HG03196 (cell line): Measurements from ENCODE around the gene STXBP6.

Experiments
- ATAC-seq: cut with Tn5 transposase; IDR thresholded peaks from one replicate; pipeline ENCODE4 v1.9.1; 2021; ENCODE audit not compliant: unreplicated experiment

Gene STXBP6

DNA sequence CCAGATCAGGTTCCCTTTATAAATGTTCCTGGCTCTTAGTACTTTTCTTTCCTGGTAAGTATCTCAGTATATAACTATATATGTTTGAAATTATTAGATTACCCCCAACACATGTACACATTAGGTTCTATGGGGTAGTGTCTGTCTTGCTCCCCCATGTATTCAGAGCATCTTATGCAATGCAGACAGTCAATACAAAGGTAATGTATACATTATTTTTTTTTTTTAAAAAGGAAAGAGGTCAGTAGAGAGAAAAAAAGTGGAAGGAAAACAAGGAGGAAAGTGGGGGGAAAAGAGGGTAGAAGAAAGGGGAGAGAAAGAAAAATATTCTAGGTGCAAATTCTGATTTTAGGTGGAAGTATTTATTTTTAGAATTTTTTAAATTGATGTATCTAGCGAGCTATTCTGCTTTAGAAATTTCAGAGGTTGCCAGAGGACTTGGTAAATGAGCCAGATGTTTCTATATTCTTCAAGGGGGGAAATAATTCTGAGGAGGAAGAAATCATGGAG, 157.9 kb downstream of the STXBP6 start:
- ATAC-seq = no peak

DNA sequence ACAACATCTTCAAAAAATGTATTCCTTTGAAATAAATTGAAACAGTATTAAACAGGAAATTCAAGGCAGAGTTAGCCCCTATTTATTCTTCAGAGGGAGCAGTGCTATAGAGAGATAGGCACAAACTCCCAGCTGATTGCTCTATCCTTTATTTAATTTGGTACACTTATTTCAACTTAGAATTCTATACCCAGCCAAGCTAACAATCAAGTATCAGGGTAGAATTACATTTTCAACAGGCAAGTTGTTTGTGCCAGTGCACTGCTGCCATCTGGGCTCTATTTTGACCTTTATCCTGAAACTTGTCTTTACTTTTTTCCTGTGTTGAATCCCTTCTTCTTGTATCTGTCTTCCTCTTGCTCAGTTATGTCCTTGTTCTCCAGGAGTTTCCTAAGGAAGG, 159.2 kb downstream of the STXBP6 start:
- ATAC-seq = no peak

DNA sequence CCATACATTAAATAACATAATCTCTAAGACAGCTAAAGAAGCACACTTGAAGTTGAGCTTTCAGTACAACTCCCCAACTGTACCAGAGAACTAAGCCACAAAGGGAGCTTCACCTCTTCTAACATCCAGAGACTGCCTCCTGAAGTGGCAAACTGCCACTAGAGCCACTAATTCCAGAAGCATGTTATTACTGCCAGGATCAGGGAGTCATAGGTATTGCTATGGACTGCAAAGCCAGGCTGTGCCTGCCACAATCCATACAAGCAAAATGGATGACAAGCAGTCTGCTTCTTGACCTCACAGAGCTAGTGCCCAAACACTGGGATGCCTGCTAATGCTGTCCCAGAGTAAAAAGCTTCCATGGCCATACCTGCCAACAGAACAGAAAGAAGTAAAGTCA, 160.1 kb downstream of the STXBP6 start:
- no peak for ATAC-seq

DNA sequence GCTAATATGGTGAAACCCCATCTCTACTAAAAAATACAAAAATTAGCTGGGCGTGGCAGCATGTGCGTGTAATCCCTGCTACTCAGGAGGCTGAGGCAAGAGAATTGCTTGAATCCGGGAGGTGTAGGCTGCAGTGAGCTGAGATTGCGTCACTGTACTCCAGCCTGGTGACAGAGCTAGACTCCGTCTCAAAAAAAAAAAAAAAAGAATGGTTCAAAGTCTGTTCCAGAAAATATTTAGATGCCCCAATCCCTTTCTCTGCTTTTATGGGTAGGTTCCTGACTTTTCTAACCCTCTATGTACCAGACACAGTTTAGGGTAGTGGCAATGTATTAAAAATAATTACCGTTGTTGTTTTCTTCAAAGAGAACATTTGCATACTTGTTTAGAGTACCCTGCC, 161.4 kb downstream of the STXBP6 start:
- ATAC-seq = no peak

DNA sequence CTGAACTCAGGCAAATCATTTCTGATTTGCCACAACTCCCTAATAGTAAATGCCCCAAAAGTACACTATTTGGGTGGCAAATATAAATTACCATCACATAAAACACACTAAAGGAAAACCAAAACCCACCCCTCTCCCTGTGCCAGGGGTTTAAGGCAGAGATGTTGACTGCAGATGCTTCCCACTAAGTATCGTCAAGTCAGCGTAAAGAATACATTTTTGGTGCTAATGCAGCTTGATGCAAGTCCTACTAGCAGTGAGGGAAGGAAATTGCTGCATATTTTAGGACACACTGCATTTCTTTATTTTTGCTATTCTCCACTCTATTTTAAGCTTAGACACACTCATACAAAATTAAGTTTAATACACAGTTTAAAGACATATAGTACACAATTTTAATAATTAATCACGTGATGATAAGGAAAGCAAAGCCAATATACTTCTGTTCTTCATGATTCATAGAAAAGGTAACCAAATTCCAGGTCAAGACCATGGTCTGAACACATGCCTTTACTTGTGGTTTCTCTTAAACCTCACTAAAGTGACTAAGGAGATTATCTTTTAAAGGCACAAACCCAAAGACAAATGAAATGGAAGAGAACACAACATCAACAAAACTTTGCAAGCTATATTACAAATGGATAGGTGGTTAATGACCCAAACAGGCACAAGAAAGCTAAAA, 162.2 kb downstream of the STXBP6 start:
- ATAC-seq = no peak

DNA sequence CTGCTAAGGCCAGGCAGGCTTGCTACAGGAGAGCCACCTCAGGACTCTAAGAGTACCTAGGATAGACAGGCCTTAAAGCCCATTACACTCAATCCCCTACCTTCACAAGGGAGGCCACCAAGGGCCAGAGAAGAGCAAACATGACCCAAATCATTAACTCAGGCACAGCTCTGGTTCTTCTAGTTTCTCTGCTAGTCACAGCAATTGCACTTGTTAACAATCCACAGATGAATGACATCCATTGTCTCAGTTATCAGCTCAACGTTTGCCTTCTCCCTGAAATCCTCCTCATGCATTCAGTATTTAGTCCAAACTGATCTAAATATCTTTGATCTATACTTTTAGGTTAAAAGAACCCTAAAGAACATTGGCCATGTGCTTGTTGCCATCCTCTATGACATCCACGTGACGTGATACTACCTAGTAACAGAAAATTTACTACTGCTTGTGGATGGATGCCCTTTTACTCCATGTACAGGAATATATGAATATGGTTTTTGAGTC, 164.5 kb downstream of the STXBP6 start:
- ATAC-seq = no peak

DNA sequence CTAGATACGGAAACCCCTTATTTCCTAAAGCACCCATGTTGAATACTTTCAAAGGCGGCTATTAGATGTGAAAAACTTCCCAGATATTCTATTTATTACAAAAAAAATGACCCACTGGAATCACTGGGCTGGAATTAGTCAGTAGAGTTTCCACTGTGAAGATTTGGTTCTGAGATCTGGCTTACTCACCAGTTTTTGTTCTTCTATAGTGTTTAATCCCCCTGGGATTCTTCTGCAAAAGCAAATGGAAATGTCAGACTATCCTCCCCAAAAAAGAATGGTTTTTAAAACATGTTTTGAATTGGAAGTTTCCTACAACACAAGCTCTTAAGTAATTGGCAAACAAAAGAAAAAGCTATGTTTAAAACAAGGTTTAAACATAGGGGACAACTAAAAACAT, 166.4 kb downstream of the STXBP6 start:
- ATAC-seq = no peak

DNA sequence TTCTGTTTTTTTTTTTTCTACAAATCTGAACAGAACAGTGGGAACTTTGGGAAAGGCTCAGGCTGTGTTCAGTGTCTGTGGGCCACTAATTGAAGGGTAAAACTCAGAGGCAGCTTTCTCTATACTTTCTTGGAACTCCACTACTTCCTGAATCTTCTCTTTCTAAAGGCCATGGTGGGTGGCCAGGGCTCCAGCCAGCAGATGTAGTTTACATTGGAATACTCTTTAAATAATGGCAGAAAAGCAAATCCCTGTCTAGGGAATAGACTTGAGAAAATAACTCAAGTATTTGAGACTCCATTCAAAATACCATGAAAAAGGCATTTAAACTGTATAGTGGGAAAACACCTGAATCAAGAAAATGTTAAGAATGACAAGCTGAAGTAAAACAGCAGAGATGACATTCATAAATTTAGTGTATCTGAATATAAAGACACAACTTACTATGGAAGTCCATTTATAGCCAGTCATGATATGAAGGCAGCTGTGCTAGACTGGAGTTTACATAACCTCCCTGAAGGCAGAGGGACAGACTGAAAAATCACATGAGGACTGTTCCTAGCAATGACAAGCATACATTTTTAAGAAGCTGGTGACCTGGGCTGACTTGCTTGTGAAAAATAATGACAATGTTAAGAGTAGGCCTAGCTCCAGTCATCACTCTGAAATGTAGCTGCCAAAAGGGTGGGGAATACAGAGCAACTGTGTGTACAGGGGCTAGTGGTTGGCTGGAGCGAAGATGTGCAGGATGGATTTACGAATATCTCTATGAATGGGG, 168.6 kb downstream of the STXBP6 start:
- no peak for ATAC-seq

DNA sequence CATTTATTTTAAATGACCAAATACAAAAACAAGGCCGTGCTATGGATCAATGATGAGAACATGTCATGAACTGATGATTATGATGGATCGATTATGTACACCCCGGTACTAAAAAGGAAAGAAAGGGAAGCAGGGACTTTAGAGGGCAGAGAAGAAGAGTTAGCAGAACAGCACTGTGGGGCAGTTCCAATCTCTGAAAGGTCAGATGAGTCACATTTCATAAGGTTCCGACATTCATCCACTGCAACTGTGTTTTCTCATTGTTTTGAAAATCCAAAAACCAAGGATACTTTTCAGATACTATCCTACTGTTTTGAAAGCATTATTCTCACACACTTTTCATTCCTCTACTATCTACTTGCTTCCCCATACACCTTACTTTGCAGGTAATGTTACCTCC, 169.3 kb downstream of the STXBP6 start:
- ATAC-seq = no peak

DNA sequence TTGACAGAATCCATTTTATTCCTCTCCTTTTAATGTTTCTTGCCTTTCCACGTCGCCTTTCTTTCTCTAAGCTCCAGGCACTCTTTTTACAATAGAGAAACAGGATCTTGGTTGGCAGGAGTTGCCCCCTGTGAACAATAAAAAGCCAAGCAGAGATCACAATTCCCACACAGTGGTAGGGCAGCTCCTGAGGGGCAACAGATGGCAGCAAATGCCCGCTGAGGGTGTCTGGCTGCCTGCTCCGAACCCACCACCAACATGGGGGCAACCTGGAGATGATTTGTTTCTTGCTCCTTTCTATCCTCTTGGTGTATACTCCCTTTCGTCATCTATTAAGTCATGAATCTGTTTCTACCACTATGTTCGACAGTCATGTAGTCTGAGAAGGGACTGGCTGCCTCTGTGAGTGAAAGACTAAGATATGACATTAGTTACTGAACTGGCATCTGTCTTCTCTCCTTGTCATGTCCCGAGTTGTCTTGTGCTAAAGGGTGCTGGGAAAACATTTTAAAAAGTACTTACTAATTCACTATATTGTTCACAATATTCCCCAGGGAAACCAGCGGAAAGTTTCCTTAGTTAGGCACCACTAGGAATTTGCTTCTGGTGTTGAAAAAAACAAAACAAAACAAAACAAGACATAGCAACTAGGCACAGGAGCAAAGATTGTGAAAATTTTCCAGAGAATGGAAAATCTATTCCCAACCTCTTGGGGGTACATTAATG, 170.1 kb downstream of the STXBP6 start:
- no peak for ATAC-seq

DNA sequence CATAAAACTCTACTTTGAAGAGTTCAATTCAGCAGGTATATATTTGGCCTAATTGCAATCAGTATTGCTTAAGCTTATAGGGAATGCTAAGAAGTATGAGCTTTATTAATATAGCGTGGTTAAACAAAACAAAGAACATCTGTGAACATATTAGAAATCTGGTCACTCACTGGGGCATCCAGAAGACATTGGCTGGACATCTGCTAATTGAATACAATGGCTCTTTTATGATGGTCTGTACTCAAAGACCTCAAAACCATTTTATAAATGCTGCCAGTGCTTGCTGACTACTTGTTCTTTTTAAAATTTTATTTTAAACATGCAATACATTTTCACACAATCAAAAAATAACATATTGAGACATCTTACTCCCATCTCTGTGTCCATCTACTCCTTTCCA, 173.0 kb downstream of the STXBP6 start:
- ATAC-seq = no peak

DNA sequence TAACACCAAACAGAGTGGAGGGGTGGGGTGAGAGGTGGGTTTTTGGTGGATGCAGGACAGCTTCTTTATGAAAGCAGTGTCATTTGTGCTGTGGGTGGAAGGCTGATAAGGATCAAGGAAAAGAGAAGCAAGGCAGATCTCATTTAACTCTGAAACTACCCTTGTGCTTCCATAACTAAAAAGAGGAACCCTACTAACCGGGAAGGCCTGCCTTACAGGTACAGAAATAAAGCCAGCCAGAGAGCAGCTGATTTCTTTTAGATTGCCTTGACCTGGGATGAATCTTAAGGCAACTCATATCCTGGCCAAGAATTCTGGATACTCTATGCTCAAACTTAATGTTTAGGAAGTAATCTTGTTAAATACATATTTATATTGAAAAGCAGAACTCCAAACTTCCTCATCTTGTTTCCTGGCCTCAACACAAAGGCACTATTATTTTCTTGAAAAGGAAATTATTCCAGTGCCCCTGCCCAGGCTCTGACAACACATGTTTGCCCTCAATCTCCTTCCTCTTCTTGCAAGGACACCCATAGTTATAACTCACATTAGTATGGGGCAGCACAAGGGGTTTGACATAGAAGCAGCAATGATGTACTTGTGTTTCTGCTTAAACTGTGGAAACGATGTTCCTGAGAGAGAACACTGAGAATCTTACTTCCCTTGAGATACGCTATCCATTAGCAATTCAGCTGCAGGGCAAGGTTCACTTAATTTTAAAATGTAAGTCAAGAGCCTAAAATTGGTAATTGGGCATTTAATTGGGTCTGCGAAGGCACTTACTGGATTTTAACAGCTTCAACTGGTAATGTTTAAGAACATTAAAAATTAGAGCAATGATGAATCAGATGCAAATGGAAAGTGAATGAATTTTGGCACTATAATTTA, 173.7 kb downstream of the STXBP6 start:
- ATAC-seq = no peak

DNA sequence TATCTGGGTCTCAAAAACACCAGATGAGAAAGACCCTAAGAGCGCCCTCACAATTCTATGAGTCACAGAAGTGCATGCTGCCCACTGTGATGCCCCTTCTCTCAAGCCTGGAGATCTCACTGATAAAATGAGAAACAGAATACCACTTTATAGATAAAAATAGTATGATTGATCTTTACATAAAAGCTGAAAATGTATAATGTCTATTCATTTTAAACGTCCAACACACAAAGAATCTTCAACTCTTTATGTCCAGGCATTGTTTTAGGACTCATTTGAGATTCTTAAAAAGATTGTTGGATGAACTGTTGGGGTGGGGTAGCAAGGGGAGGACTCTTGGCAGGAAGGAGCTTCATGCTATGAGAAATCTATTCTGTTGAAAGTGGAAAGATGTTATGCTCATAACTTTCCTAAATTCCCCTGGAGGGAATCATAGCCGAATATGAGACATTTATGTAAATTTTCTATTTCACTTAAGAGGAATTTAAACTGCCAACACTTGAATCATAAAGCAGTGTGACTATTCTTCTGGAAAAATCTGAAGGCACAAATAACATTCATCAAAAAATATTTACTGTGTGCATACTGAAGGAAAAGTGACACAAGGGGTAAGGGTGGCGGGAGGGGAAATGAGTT, 174.6 kb downstream of the STXBP6 start:
- ATAC-seq = no peak

DNA sequence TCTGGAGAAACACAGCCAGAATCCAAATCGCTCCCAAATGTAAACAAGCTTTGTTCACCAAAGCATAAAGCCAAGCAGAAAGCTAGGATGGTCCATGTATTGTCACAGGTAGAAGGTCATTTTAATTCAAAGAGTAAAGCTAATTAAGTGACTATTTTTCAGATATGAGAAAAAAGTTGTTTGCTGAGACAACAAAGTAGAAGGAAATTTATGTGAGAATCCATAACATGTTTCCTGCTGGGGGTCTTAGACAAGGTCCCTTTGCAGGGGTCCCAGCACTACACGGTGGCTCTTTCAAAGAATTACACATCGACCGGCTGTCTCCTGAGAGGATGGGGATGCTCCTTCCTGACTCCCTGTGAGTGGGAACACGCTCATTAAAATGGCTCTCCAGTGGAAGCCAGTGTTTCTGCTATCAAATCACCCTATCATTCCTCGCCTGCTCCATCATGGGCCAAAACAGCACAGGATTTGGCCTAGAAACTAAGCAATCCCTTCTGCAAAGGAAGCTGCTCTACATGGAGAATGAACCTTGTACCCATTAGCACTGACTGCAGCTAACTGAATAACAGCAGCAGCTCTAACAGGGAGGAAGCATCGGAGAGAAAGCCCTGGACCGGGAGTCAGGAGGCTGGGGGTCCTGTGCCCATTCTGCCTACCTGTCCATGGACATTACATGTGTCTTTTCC, 175.3 kb downstream of the STXBP6 start:
- ATAC-seq = no peak

DNA sequence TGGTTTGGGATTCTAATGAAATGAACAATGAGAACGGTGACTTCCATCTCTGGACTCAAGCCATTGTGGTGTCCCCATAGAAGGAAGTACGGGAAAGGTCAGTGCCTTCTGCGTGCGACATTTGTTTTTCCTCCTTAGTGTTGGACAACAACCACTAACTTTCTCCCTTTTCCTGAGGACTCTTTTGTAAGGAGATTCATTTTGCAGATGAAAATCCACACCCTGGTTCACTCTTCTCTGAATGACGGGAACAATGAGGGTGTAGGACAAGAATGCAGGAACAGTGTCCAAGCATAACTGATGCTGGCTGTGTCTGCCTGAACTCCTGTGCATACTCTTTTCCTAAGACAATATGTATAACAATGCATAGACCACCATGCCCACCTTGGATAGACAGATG, 176.4 kb downstream of the STXBP6 start:
- no peak for ATAC-seq

DNA sequence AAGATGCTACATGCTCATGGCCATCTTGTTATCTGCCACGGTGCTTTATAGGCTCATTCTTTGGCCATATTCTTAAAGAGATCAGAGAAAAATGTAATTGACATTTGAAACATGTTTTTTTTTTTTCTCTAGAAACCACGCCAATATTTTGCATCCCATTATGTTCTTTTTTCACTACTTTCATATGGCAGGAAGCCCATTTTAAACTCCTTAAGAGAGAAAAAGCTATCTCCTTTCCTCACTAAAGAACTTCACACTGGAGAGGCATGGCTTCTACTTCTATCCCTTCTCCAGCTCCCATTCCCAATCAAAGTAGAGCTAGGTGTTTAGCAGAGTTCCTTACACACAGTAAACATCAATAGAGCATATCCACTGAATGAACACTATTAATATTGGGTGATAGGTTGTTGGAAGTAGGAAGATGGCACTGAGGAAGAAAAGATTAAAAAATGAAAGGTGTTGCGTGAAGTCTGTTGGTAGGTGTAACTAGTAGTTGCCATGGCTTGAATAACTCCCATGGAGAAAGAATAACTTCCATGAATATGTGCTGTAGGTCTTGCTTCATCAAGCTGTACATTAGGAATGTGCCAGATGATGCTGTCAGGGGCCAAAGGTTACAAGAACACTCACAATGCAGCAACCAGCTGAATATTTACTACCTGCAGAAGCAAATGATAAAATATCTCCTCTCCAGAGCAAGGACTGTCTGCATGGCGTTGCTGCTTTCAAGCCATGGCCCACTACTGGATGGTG, 178.8 kb downstream of the STXBP6 start:
- ATAC-seq = no peak

DNA sequence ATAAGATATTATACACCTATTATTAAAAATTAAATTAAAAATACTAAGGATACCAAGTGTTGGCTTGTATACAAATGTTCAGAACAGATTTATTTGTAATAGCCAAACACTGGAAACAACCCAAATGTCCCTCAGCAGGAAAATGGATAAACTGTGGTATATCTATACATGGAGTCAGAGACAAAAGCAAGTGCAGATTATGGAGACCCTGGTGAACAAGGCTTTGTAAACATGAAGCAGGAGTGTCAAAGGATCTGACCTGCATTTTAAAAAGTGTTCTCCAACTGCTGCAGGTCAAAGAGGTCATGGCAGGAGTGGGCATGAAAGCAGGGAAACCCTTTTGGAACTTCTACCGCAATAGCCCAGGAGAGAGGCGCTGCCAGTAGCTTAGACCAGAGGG, 181.6 kb downstream of the STXBP6 start:
- ATAC-seq = no peak

DNA sequence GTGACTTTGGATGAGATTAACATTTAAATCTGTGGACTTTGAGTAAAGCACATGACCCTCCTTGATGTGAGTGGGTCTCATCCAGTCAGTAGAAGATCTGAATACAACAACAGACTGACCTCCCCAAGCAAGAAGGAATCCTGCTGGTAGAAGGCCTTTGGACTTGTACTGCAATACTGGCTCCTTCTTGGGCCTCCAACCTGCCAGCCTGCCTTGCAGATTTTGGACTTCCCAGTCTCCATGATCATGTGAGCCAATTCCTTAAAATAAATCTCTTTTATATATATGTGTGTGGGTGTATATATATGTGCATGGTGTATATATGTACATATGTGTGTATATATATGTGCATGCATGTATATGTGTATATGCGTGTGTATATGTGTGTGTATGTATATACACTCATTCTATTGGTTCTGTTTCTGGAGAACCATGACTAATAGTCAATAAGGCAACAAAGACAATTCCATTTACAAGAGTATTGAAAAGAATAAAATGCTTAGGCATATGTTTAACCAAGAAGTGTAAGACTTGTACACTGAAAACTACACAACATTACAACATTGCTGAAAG, 183.8 kb downstream of the STXBP6 start:
- ATAC-seq = no peak
